NCI-H510A (cell line): Measurements from ENCODE around the gene SP5.
"Not testable (repeated sequence)": the region's sequence is repeated elsewhere in the genome, so short reads cannot be mapped to it uniquely, and the experiment has no call there.

Experiments
- DNase-seq: peaks from one replicate; lab custom pipeline; 2025; lab: John Stamatoyannopoulos, UW

Gene SP5

DNA sequence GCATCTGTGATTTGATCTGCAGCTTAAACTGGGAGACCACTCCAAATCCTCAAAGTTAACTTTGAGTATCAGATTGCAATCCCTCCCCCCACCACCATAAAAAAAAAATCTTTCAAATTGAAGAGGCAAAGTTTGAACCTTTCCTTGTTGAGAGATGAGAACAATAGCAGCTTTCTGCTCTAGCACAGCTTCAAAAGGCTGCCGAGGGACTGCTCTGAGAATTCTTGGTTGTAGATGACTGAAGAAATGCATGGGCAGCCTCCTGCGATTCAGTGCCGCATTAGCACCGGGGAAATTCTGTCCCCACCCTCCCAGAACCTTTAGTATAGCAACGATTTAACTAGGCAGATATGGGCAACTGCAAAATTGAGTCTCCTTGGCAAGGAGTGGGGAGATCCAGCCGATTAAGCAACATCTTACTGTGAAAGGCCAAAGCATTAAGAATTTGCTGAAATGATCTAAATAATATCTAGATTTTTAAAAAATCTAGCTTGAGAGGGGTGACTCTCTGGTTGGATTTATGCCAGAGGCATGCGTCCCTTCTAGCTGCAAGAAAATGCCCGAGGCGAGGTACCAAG is 3.9 kb upstream of the SP5 start:
- no peak for DNase-seq

DNA sequence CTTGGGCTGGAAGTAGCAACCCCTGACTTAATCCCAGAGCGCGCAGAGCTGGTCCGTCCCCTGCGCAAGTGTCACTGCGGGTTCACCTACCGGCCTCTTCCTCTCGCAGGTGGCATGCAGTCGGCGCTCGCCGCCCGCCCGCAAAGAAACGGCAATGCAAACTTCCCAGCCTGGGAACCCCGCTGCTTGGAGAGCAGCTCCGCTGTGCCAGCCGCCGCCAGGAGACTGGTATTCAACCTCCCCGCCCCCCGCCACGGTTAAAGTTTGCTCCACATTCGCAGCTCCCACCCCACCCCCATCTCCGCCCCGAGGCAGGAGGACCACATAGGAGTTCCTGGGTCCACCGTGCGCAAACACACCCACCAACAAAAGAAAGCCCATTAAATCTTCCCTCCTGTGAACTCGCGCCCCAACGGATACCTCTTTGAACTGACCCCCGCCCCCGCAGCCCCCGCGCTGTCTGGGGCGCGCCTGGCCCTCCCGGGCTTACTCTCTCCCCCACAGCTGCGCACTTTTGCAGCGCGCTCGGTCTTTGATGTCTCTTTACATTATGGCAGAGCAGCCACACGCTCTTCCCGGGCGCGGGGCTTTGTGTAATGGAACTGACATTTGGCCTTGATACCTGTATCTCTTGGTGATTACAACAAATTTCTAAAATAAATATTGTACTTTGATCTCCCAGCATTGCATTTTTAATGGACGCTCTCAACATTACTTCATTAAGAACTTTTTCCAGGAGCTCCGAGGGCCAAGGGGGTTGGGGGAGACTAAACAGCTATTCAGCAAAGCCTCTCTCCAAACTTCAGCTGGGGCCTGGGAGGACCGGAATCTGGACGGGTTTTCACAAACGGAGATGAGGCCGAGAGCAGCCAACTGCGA is 3.1 kb upstream of the SP5 start:
- peak; percentile 79 for DNase-seq

DNA sequence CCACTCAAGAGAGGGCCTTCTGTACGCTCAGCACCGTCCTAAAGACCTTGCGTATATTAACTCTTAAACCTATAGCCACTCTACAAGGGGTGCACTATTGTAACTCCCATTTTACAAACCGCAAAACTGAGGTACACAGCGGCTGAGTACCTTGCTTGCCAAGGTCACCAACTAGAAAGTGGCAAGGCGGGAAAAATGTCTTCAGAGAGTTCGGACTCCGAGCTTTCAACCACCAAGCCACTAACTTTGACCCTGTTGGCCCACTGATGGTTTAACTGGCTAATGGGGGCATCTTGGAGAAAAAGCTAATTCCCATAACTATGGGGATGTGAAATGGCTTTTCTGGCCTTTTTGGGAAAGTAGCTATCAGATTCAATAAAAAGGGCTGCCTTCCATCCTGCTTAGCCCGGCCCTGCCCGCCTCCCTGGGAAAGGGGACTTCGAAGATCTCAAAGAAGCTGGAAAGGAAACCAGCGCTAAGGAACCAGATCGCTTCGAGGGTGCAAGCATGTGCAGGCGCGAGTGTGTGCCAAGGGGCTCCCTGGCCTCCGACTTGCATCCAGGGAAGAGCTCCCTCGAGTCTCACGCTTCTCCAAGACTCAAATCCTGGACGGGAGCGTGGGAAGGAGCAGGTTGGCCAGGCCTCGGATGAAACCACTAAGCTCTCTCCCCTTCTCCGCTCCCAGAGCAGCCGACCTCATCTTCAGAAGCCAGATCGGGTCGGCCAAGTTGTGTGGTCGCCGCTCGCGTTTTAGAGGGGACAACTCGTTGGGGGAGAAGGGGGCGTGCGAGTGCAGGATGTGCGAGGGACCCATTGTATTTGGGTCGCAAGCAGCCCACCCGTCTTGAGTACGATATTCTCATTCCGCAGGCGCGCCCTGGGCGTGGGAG is 2.2 kb upstream of the SP5 start:
- no peak for DNase-seq

DNA sequence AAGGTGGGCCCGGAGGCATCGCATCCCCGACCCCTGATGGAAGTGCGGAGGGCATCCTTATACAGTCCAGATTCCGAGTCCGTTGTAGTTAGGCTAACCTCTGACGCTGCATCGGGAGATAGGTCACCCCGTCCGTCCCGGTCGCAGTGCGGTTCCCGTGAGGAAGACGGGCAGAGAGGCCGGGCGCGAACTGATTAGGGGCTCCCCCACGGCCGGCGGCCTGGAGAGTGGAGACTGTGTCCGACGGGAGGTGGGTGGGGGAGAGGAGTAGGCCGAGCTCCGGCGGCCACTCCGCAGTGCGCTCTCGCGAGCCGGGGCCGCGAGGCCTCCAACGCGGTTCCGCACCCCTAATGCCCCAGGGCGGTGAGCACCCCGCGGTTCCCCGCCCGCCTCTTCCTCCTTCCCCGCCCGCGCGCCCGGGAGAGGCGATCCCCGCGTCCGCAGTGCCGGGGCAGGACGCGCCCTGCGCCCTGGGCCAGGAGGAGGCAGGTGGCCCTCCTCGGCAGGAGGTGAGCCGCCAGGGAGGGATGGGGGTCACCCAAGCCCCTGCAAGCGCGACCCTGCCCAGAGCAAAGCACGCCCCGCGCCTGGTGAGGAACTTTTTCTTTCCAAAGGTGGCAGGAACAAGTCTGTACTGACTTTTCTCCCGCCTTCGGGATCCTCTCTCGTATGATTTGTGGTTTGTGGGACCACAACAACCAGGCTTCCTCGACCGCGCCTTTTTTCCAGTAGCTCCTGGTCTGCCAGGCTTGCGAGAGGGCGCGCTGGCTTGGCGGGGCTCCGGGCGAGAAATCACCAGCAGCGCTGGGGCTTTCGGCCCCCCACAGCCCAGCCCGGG is 1.4 kb upstream of the SP5 start:
- no peak for DNase-seq

DNA sequence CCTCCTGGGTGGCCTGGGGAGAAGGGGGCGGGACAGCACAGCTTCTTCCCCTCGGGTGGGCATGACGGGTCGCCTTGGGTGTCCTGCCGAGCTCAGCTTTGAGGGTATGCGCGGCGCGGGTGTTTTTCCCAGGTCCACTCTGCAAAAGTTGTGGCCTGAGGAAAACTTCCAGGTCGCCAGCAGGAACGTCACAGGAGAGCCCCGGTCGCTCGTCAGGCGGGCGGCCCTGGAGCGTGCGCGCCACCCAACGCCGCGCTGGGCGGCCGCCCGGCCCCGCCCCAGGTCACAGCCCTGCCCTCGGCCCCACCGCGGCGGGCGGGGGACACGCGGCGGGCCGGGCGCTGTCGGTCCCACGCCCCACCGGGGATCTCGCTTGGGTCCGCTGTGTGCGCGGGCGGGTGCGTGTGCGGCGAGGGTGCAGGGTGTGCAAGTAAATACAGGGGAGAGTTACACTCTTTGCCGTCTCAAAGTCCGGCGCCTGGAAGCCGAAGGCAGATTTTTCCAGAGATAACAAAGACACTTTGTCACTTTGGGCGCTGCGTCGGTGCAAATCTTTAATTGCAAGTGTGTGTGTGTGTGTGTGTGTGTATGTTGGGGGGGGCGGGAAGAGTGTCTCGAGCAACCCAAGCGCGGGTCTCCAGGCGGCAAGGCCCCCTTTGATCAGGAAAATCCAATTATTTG is 616 bp upstream of the SP5 start:
- peak; percentile 62 for DNase-seq

DNA sequence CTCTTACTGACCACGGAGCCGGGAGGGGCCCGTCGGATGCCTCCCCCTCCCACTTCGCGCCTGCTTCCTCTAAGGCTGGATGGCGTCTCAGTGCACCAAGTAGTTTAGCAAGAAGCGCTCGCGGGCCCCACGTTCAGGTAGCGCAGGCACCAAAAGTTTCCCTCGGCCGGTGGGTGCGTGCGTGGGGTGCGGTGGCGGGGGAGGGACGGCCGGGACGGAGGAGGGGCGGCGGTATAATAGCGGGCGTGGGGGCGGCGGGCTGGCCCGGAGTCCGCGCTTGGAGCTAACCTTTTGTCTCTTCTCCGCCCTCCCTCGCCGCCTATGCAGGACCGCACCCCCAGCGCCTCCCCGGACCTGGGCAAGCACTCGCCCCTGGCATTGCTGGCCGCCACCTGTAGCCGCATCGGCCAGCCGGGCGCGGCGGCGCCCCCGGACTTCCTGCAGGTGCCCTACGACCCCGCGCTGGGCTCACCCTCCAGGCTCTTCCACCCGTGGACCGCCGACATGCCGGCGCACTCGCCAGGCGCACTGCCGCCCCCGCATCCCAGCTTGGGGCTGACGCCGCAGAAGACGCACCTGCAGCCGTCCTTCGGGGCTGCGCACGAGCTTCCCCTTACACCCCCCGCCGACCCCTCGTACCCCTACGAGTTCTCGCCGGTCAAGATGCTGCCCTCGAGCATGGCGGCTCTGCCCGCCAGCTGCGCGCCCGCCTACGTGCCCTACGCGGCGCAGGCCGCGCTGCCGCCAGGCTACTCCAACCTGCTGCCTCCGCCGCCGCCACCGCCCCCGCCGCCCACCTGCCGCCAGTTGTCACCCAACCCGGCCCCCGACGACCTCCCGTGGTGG is 1.0 kb downstream of the SP5 start:
- no peak for DNase-seq

DNA sequence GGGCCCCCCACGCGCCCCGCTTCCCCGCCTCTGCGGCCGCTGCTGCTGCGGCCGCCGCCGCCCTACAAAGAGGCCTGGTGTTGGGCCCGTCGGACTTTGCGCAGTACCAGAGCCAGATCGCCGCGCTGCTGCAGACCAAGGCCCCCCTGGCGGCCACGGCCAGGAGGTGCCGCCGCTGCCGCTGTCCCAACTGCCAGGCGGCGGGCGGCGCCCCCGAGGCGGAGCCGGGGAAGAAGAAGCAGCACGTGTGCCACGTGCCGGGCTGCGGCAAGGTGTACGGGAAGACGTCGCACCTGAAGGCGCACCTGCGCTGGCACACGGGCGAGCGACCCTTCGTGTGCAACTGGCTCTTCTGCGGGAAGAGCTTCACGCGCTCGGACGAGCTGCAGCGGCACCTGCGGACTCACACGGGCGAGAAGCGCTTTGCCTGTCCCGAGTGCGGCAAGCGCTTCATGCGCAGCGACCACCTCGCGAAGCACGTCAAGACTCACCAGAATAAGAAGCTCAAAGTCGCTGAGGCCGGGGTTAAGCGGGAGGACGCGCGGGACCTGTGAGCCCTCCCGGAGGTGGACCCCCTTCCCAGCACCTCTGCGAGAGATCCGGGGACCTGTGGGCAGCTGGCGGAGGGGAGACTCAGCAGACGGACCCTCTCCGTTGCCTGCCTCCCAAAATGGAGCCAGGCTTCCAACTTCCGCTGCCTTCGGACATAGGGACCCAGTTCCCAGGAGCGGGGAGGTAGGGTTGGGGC is 1.9 kb downstream of the SP5 start:
- no peak for DNase-seq

DNA sequence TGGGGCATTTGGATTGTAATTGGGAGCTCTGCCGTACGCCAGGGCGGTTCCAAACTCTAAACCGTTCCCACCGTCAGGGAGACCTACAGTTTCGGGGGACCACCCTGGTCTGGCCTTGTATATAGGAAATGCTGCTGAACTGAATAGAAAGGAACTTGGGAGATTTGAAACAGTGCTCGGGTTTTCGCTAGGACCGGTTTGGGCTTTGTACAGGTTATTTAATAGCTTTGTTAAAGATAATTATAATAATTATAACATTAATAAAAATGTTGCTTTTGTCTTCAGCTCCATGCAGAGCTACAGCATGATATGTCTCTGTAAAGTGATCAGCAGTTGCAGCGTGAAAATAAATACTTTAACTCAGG is 2.4 kb downstream of the SP5 start:
- no peak for DNase-seq

DNA sequence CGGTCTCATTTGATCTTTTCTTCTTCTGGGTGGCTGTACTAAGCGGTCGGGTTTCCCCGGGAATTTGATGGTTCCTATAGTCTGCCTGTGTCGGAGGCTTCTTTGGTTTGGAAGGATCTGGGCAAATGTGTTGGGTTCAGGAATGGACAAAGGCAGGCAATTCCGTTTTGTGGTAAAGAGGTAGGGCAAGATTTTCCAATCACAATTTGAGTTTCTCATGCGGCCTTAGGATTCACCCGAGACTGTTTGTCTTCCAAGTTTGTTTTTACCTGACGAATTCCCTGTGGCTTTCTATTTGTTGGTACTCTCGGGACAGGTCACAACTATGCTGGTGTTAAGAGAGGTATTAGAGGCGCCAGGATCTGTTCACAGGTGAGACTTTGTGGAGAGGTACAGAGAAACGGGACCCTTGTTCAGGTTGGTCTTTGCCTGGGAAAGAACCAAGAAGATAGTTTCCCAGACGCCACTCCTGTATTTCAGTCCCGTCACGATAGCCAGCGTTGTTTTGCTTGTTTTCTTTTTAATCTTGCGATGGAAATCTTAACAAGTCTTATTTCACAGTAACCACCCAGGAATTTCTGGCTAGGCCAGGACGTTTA is 3.0 kb downstream of the SP5 start:
- no peak for DNase-seq

DNA sequence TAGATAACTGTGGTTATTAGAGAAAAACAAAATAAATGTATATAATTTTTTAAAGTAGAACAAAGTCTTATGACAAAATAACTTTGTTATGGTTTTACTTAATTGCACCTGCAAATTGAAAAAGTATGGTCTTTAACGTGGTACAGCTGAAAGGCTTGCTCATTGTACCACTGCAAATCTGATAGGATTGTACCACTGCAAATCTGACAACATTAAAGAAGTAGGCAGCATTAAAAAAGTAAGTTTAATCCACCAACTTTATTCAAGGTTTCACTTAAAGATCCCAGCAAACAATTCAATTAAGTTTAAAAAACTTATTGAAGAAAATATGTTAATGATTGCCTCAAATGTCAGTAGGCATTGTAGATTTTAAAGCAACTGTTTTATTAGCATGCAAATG is 4.7 kb downstream of the SP5 start:
- no peak for DNase-seq

DNA sequence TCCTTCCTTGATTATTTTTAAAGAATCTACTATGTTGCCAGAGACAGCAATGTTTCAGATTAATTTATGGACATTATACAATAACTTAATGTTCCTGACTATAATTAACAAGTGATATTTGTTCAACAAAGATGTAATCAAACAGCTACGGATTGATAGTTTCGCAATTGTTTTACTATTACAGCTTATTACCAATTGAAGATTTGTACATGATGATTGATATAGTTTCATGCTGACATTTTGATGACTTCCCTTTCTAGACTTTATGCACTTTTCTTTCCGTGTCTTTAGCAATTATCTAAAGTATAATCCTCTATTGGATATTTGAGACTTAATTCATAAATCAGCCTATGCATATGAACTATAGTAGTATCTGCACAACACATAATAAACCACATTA is 6.5 kb downstream of the SP5 start:
- no peak for DNase-seq

DNA sequence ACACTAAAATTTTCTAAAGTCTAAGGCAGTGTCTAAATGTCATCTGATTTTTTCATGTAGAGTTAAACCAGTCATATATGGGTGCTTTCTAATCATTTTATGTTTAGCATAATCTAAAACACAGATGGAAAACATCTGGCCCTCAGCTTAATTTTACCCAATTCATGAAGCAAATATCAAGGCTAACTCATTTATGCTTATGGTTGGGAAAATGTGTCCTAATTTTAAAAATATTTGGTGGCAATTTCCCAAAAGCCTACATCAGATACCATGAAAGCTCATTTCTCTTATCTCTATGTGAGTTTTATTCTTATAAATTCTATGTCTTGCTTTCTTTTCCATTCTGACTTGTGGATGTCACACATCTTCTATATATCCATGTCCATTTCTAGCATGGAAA is 7.2 kb downstream of the SP5 start:
- no peak for DNase-seq

DNA sequence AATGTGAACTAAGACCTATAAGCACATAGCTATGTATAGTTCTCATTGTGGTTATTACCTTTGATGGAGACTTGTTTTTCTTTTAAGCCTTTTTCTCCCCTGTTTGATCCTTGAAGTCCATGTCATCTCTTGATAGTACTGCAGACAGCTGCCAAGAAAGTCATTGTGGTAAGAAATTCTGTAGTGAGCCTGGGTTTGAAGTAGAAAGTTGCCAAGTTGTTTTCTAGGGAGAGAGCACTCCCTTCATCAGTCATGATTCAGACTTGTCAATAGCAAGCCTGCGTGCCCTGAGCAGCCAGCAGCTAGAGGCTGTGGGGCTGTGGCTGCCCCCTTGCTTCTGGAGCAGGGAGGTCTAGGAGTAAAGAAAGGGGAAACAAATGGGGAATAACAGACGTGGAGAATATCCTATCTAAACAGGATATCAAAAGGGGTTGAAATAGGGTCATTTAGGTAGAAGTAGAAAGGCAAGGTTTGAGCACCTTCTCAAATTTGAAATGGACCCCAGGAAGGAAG is 8.4 kb downstream of the SP5 start:
- DNase-seq = no peak

DNA sequence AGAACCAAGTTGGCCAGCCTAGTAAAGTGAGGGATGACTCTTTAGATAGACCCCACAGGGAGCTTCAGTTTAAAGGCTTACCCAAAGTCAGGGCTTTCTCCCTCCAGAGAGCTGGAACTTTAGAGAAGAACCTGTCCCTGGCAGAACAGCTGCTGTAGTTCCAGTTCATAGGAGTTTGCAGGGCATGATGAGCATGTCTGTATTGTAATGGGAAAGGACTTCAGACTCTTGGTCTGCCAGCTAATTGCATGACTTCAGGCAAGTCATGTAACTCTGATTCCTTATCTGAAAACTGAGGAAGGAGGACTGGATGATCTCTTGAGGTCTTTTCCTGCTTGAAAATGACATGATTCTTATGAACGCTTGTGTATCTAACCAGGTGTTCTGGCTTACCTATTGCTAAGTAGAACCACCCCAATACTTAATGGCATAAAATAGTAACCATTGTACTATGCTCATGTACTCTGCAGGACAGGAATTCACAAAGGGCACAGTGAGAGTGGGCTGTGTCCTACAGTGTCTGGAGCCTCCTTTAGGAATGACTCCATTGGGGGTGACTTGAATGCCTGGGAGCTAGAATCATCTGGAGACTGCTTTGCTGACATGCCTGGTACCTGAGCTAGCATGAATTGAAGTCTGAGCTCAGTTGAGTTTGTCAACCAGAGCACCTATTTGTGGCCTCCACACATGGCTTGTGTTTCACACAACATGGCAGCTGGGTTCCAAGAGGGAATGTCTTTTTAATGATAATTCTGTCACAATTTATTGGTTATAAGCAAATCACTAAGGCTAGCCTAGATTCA is 18.9 kb downstream of the SP5 start:
- no peak for DNase-seq

DNA sequence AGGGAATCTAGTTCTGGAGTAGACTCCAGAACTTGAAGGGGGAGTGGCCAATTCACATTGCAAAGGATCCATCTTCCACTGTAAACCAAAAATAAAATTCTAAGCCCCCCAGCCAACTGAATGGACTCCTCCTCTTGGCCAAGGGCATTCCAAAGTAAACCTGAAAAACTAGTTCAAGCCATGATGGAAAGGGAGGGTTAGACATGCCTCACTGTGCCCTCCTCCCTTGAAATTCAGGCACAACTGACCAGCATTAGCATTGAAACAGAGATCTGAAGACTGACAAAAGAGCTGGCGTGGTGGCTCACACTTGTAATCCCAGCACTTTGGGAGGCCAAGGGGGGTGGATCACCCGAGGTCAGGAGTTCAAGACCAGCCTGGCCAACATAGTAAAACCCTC is 19.5 kb downstream of the SP5 start:
- not testable (repeated sequence) for DNase-seq

DNA sequence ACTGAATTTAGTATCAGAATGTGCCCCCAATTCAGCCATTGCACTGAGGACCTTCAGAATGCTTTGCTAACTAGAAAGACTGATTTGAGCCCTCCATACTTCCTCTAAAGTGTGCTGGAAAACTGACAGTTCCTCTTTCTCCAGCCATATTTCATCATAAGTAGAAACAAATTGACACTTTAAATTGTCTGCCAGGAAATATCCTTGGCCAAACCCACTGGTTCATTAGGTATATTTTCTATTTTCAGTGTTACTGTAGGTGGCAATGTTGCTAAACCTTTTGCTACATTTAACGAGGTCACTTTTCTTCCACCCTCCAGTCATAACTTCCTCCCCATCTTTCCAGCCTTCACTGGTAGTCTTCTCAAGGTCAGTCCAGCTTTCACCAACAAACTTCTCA is 21.5 kb downstream of the SP5 start:
- DNase-seq = no peak

DNA sequence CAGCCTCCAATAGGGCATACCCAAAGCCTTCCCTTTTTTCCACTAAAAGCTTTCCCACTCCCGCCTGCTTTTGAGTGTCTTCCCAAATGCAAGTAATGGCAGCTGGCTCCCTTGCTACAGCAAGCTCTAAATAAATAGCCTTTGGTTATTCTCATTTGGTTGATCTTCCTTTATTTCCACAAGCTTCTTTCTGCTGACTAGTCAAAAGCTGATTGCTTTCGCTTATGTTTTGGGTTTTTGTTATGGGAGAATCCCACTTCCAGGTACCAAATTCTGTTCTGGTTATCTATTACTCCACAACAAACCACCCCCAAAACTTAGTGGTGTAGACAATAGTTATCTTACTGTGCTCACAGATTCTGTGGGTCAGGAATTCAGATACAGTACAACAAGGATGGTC is 22.3 kb downstream of the SP5 start:
- DNase-seq = no peak

DNA sequence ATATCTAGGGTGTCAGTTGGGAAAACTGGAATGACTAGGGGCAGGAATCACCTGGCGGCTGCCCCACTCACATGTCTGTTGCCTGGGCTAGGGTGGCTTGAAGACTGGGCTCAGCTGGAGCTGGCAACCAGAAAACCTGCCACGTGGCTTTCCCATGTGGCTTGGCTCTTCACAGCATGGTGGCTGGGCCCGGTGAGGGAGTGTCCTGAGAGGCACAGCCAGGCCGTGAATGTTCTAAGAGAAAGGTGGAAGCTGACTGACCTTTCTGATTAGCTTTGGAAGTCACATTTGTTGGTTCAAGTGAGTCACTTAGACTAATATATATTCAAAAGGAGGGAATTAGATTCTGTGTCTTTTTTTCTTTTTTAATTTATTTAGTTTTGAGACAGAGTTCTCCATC is 22.7 kb downstream of the SP5 start:
- no peak for DNase-seq
